WTC11 (cell line): ENCODE results near the gene ZCCHC7. TPM values are rescaled to one million over a fixed set of nuclear protein-coding genes. Genes with fewer than 3 reads are reported as not detected.

Source experiments
- ATAC-seq: fragments of 200-7000 bp; cut with Tn5 transposase; 2 replicates; pipeline ENCODE4 v1.10.0; 2021; ENCODE audit warnings: mild to moderate bottlenecking, moderate library complexity
- CTCF ChIA-PET: fragments of 300-600 bp; sonication (Branson Sonifier 250); formaldehyde crosslinking; loops from one replicate; lab custom pipeline; 2021; ENCODE audit warnings: antibody characterized with exemption; lab: Charles Lee
- POLR2A ChIA-PET: fragments of 350-600 bp; sonication (Branson Sonifier 250); formaldehyde crosslinking; loops from one replicate; lab custom pipeline; 2021; ENCODE audit warnings: antibody characterized with exemption; lab: Charles Lee
- DNase-seq: peaks from one replicate; pipeline ENCODE4 v3.0.0; 2021; ENCODE audit warnings: low spot score
- H3K27ac Mint-ChIP-seq: 2 replicates; pipeline ENCODE4 v1.8.0; 2021; ENCODE audit warnings: mixed read lengths
- H3K27me3 Mint-ChIP-seq: 2 replicates; pipeline ENCODE4 v1.8.0; 2021; ENCODE audit warnings: low read depth, mild to moderate bottlenecking, moderate library complexity, mixed read lengths
- H3K36me3 Mint-ChIP-seq: 2 replicates; pipeline ENCODE4 v1.8.0; 2021; ENCODE audit warnings: mixed read lengths
- H3K4me1 Mint-ChIP-seq: 2 replicates; pipeline ENCODE4 v1.8.0; 2022; ENCODE audit warnings: mixed read lengths
- H3K4me3 Mint-ChIP-seq: 2 replicates; pipeline ENCODE4 v1.8.0; 2021; ENCODE audit warnings: mild to moderate bottlenecking, moderate library complexity, mixed read lengths
- H3K9me3 Mint-ChIP-seq: 2 replicates; pipeline ENCODE4 v1.8.0; 2021; ENCODE audit warnings: mixed read lengths
- ATF1 ChIP-seq: sonication (generic); formaldehyde crosslinking; IDR thresholded peaks from 2 replicates; pipeline ENCODE4 v1.8.1; 2023; ENCODE audit warnings: mild to moderate bottlenecking, moderate library complexity, missing genetic modification reagents
- ATF2 ChIP-seq: sonication (generic); formaldehyde crosslinking; IDR thresholded peaks from 2 replicates; pipeline ENCODE4 v1.8.1; 2022; ENCODE audit warnings: low read depth, missing genetic modification reagents, borderline replicate concordance
- ATF3 ChIP-seq: sonication (generic); formaldehyde crosslinking; conservative IDR thresholded peaks from 2 replicates; pipeline ENCODE4 v1.8.1; 2022; ENCODE audit warnings: mild to moderate bottlenecking, missing genetic modification reagents
- E2F5 ChIP-seq: sonication (generic); formaldehyde crosslinking; IDR thresholded peaks from 2 replicates; pipeline ENCODE4 v1.8.1; 2022; ENCODE audit warnings: mild to moderate bottlenecking, moderate library complexity, missing genetic modification reagents
- ESRRA ChIP-seq: sonication (generic); formaldehyde crosslinking; IDR thresholded peaks from 2 replicates; pipeline ENCODE4 v1.8.1; 2022; ENCODE audit warnings: mild to moderate bottlenecking, missing genetic modification reagents, borderline replicate concordance
- ETV6 ChIP-seq: sonication (generic); formaldehyde crosslinking; IDR thresholded peaks from 2 replicates; pipeline ENCODE4 v1.8.1; 2022; ENCODE audit warnings: mild to moderate bottlenecking, missing genetic modification reagents
- FOXP1 ChIP-seq: sonication (generic); formaldehyde crosslinking; IDR thresholded peaks from 2 replicates; pipeline ENCODE4 v1.8.0; 2022; ENCODE audit warnings: missing genetic modification reagents, mild to moderate bottlenecking, moderate library complexity, borderline replicate concordance
- GABPB1 ChIP-seq: sonication (generic); formaldehyde crosslinking; IDR thresholded peaks from 2 replicates; pipeline ENCODE4 v1.8.1; 2023; ENCODE audit warnings: mild to moderate bottlenecking, missing genetic modification reagents
- GRHL2 ChIP-seq: fragments of 250-450 bp; sonication (Bioruptor Pico); IDR thresholded peaks from 2 replicates; pipeline ENCODE4 v1.8.0; 2022; ENCODE audit warnings: mild to moderate bottlenecking, moderate library complexity; ENCODE audit not compliant: insufficient replicate concordance, severe bottlenecking
- HMGA2 ChIP-seq: fragments of 250-450 bp; sonication (Bioruptor Pico); IDR thresholded peaks from 2 replicates; pipeline ENCODE4 v1.4.0; 2021; ENCODE audit warnings: mild to moderate bottlenecking, moderate library complexity
- HMGXB4 ChIP-seq: sonication (generic); formaldehyde crosslinking; IDR thresholded peaks from 2 replicates; pipeline ENCODE4 v1.8.1; 2023; ENCODE audit warnings: mild to moderate bottlenecking, moderate library complexity, missing genetic modification reagents
- JAZF1 ChIP-seq: fragments of 250-450 bp; sonication (Bioruptor Pico); IDR thresholded peaks from 2 replicates; pipeline ENCODE4 v1.9.0; 2021; ENCODE audit warnings: moderate library complexity, mild to moderate bottlenecking, inconsistent platforms
- MLX ChIP-seq: sonication (generic); formaldehyde crosslinking; IDR thresholded peaks from 2 replicates; pipeline ENCODE4 v1.8.1; 2023; ENCODE audit warnings: mild to moderate bottlenecking, missing genetic modification reagents, moderate library complexity
- SP1 ChIP-seq: sonication (generic); formaldehyde crosslinking; conservative IDR thresholded peaks from 2 replicates; pipeline ENCODE4 v1.8.1; 2022; ENCODE audit warnings: missing genetic modification reagents
- ZBTB43 ChIP-seq: sonication (generic); formaldehyde crosslinking; IDR thresholded peaks from 2 replicates; pipeline ENCODE4 v1.8.1; 2023; ENCODE audit warnings: mild to moderate bottlenecking, missing genetic modification reagents
- ZNF121 ChIP-seq: sonication (generic); formaldehyde crosslinking; IDR thresholded peaks from 2 replicates; pipeline ENCODE4 v1.8.0; 2023; ENCODE audit warnings: missing genetic modification reagents
- ZNF512 ChIP-seq: sonication (generic); formaldehyde crosslinking; IDR thresholded peaks from 2 replicates; pipeline ENCODE4 v1.8.1; 2022; ENCODE audit warnings: missing genetic modification reagents, borderline replicate concordance
- ZNF532 ChIP-seq: fragments of 250-450 bp; sonication (Bioruptor Pico); IDR thresholded peaks from 2 replicates; pipeline ENCODE4 v1.9.0; 2021; ENCODE audit warnings: mild to moderate bottlenecking, borderline replicate concordance
- total RNA-seq: library from RNA; stranded (reverse); gene quantifications from 3 replicates; pipeline ENCODE4 v1.2.3, GENCODE V29; 2021

Gene ZCCHC7
- total RNA-seq, 1 experiment from 2014 or later = 30.1 TPM

- no peak for TF ChIP-seq ZBTB43
- TF ChIP-seq JAZF1 = no peak
- TF ChIP-seq ATF1 = no peak
- TF ChIP-seq GRHL2 (CRISPR knock-in tag) = no peak
- no peak for TF ChIP-seq ESRRA (CRISPR knock-in tag)
These were observed 148.8 kb downstream of the ZCCHC7 start (continued) for GRCh38 chr9:37269221-37269620.

GRCh38 chr9:37271679-37272078 is 151.3 kb downstream of the ZCCHC7 start:
- ChIA-PET POLR2A (no interaction called here), CTCF (no interaction called here)
- no peaks in the 10 kb centered on the region for H3K4me1 Mint-ChIP-seq
- no peak overlapping the region for H3K27ac Mint-ChIP-seq
- H3K4me3 Mint-ChIP-seq = no peak overlapping the region
- H3K27me3 Mint-ChIP-seq = no peaks in the 10 kb centered on the region
- H3K36me3 Mint-ChIP-seq = peaks cover 7% of the 10 kb centered on the region
- no peak for DNase-seq
- H3K9me3 Mint-ChIP-seq = peaks cover 11% of the 10 kb centered on the region; the same call in 1 of the 2 replicates
- TF ChIP-seq ZNF532 (CRISPR knock-in tag) (no peak), HMGA2 (CRISPR knock-in tag) (no peak), ETV6 (no peak), E2F5 (CRISPR knock-in tag) (no peak), ATF1 (no peak), MLX (CRISPR knock-in tag) (no peak), GABPB1 (CRISPR knock-in tag) (no peak), SP1 (CRISPR knock-in tag) (no peak), ZNF121 (no peak), HMGXB4 (CRISPR knock-in tag) (no peak), JAZF1 (no peak), ATF2 (no peak), ATF3 (CRISPR knock-in tag) (no peak), FOXP1 (CRISPR knock-in tag) (no peak), ZNF512 (no peak)
- ATAC-seq = no peak
